SK-N-SH (cell line): Measurements from ENCODE around the gene BTBD18.

Source experiments
- MEF2A ChIP-seq: IDR thresholded peaks from 2 replicates; pipeline ENCODE4 v1.4.0; 2012; ENCODE audit warnings: low read depth, borderline replicate concordance
- POLR2AphosphoS5 ChIP-seq: IDR thresholded peaks from 2 replicates; pipeline ENCODE4 v1.6.1; 2012; ENCODE audit warnings: low read depth, low read length
- RCOR1 ChIP-seq: fragments of 150-350 bp; IDR thresholded peaks from 2 replicates; pipeline ENCODE4 v1.6.1; 2017; ENCODE audit warnings: antibody characterized with exemption, low read length
- TAF1 ChIP-seq: IDR thresholded peaks from 2 replicates; pipeline ENCODE4 v1.6.1; 2012; ENCODE audit warnings: low read depth, mild to moderate bottlenecking, low read length, moderate library complexity, borderline replicate concordance
- TCF12 ChIP-seq: IDR thresholded peaks from 2 replicates; pipeline ENCODE4 v1.4.0; 2012
- YY1 ChIP-seq: IDR thresholded peaks from 2 replicates; pipeline ENCODE4 v1.4.0; 2012; ENCODE audit warnings: low read depth, mild to moderate bottlenecking
- TF ChIP-seq, protein P1 (sequence below): fragments of 200-600 bp; sonication (generic); IDR thresholded peaks from 2 replicates; pipeline ENCODE4 v1.6.1; 2017; ENCODE audit warnings: antibody characterized with exemption, mild to moderate bottlenecking, moderate library complexity
- TF ChIP-seq, protein P2 (sequence below): fragments of 150-350 bp; IDR thresholded peaks from 2 replicates; pipeline ENCODE4 v1.6.1; 2016; ENCODE audit warnings: mild to moderate bottlenecking, low read depth, low read length
- TF ChIP-seq, protein P3 (sequence below): fragments of 150-350 bp; IDR thresholded peaks from 2 replicates; pipeline ENCODE4 v1.6.1; 2017; ENCODE audit warnings: antibody characterized with exemption, low read length, low read depth, borderline replicate concordance
- TF ChIP-seq, protein P4 (sequence below): IDR thresholded peaks from 2 replicates; pipeline ENCODE4 v1.4.0; 2012; ENCODE audit warnings: low read depth, borderline replicate concordance
- TF ChIP-seq, protein P5 (sequence below): IDR thresholded peaks from 2 replicates; pipeline ENCODE4; 2012

DNA sequence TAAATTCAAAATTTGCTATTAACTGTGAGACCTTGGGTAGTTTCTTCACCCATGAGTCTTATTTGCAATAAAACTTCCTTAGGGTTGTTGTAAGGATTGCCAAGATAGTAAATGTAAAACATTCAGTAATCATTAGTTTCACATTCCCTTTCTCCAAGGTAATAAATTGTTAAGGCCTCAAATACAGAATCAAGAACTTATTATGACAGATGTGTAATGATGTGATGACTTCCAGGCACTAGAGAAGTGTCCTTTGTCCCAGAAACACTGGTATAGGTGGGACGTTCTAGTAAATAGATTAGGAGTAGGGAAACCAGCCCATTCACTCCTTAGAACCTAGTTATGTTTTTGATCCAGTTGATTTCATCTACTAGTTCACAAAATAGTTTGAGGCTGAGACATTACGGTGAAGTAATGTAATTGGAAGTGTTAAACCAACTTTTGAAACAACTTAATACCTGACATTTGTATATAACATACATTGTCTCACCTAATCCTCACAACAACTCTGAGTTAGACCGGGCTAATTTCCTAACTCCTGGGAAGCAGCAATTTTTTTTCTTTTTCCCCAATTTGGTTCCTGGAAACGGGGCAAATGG is 35.5 kb upstream of the BTBD18 start:
- TF ChIP-seq, protein P1, sequence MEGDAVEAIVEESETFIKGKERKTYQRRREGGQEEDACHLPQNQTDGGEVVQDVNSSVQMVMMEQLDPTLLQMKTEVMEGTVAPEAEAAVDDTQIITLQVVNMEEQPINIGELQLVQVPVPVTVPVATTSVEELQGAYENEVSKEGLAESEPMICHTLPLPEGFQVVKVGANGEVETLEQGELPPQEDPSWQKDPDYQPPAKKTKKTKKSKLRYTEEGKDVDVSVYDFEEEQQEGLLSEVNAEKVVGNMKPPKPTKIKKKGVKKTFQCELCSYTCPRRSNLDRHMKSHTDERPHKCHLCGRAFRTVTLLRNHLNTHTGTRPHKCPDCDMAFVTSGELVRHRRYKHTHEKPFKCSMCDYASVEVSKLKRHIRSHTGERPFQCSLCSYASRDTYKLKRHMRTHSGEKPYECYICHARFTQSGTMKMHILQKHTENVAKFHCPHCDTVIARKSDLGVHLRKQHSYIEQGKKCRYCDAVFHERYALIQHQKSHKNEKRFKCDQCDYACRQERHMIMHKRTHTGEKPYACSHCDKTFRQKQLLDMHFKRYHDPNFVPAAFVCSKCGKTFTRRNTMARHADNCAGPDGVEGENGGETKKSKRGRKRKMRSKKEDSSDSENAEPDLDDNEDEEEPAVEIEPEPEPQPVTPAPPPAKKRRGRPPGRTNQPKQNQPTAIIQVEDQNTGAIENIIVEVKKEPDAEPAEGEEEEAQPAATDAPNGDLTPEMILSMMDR, result no peak
- TF ChIP-seq TAF1, result no peak
- no peak for TF ChIP-seq MEF2A
- TF ChIP-seq RCOR1, result no peak
- no peak for TF ChIP-seq YY1
- no peak for TF ChIP-seq TCF12
- TF ChIP-seq POLR2AphosphoS5, result no peak
- TF ChIP-seq, protein P2, sequence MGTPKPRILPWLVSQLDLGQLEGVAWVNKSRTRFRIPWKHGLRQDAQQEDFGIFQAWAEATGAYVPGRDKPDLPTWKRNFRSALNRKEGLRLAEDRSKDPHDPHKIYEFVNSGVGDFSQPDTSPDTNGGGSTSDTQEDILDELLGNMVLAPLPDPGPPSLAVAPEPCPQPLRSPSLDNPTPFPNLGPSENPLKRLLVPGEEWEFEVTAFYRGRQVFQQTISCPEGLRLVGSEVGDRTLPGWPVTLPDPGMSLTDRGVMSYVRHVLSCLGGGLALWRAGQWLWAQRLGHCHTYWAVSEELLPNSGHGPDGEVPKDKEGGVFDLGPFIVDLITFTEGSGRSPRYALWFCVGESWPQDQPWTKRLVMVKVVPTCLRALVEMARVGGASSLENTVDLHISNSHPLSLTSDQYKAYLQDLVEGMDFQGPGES, result no peak
- TF ChIP-seq, protein P3, sequence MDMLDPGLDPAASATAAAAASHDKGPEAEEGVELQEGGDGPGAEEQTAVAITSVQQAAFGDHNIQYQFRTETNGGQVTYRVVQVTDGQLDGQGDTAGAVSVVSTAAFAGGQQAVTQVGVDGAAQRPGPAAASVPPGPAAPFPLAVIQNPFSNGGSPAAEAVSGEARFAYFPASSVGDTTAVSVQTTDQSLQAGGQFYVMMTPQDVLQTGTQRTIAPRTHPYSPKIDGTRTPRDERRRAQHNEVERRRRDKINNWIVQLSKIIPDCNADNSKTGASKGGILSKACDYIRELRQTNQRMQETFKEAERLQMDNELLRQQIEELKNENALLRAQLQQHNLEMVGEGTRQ, result no peak
- TF ChIP-seq, protein P4, sequence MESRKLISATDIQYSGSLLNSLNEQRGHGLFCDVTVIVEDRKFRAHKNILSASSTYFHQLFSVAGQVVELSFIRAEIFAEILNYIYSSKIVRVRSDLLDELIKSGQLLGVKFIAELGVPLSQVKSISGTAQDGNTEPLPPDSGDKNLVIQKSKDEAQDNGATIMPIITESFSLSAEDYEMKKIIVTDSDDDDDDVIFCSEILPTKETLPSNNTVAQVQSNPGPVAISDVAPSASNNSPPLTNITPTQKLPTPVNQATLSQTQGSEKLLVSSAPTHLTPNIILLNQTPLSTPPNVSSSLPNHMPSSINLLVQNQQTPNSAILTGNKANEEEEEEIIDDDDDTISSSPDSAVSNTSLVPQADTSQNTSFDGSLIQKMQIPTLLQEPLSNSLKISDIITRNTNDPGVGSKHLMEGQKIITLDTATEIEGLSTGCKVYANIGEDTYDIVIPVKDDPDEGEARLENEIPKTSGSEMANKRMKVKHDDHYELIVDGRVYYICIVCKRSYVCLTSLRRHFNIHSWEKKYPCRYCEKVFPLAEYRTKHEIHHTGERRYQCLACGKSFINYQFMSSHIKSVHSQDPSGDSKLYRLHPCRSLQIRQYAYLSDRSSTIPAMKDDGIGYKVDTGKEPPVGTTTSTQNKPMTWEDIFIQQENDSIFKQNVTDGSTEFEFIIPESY, result no peak
- TF ChIP-seq, protein P5, sequence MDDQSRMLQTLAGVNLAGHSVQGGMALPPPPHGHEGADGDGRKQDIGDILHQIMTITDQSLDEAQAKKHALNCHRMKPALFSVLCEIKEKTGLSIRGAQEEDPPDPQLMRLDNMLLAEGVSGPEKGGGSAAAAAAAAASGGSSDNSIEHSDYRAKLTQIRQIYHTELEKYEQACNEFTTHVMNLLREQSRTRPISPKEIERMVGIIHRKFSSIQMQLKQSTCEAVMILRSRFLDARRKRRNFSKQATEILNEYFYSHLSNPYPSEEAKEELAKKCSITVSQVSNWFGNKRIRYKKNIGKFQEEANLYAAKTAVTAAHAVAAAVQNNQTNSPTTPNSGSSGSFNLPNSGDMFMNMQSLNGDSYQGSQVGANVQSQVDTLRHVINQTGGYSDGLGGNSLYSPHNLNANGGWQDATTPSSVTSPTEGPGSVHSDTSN, result no peak
